SH-SY5Y (cell line): Measurements from ENCODE around the gene CCDC171.

Experiments
- GATA2 ChIP-seq: IDR thresholded peaks from 2 replicates; pipeline ENCODE4 v1.6.1; 2011; ENCODE audit warnings: mild to moderate bottlenecking, low read depth, low read length
- GATA3 ChIP-seq: IDR thresholded peaks from 2 replicates; pipeline ENCODE4 v1.6.1; 2011; ENCODE audit warnings: low read depth, mild to moderate bottlenecking, low read length, moderate library complexity

CCDC171 gene

GRCh38 chr9:15552636-15553527 lies at the start of gene CCDC171:
Gene CCDC171 (plus strand): TSS chr9:15553043. CDS start chr9:15564089, 11,046 bp downstream.
- TF ChIP-seq GATA3 (no peak), GATA2 (no peak)

- TF ChIP-seq GATA2 = no peak
- no peak for TF ChIP-seq GATA3
Measured at GRCh38 chr9:15505921-15506320, 46.9 kb upstream of the CCDC171 start.

- no peak for TF ChIP-seq GATA2
- TF ChIP-seq GATA3 = no peak
Measured at GRCh38 chr9:15509931-15510788, 42.7 kb upstream of the CCDC171 start.

- TF ChIP-seq GATA2 (no peak), GATA3 (no peak)
Measured at GRCh38 chr9:15510789-15511575, 41.9 kb upstream of the CCDC171 start, which contains the start of gene PSIP1. Gene PSIP1 (minus strand): TSS chr9:15510970. CDS start chr9:15510188, 782 bp downstream.

GRCh38 chr9:15512204-15512603 lies 40.6 kb upstream of the CCDC171 start:
- TF ChIP-seq GATA2 (no peak), GATA3 (no peak)

- TF ChIP-seq GATA3 = no peak
- no peak for TF ChIP-seq GATA2
Measured at GRCh38 chr9:15512889-15513288, 40.0 kb upstream of the CCDC171 start.

- TF ChIP-seq GATA2 (no peak), GATA3 (no peak)
Measured at GRCh38 chr9:15513335-15513734, 39.5 kb upstream of the CCDC171 start.

- TF ChIP-seq GATA3 = no peak
- TF ChIP-seq GATA2 = no peak
Measured at GRCh38 chr9:15519831-15520230, 33.0 kb upstream of the CCDC171 start.

- TF ChIP-seq GATA2 (no peak), GATA3 (no peak)
Measured at GRCh38 chr9:15521254-15521653, 31.6 kb upstream of the CCDC171 start.

- TF ChIP-seq GATA2 (no peak), GATA3 (no peak)
Measured at GRCh38 chr9:15522130-15522755, 30.6 kb upstream of the CCDC171 start.

- TF ChIP-seq GATA2 = no peak
- TF ChIP-seq GATA3 = no peak
Measured at GRCh38 chr9:15524845-15525455, 27.9 kb upstream of the CCDC171 start.

GRCh38 chr9:15525958-15526357 lies 26.9 kb upstream of the CCDC171 start:
- TF ChIP-seq GATA3 (no peak), GATA2 (no peak)
